Naive thymus-derived CD4-positive, alpha-beta T cell (primary cell): ENCODE data around the gene UBE2K. TPM values are rescaled to one million over a fixed set of nuclear protein-coding genes. Genes with fewer than 3 reads are reported as not detected.
A peak's percentile ranks its signal among the peaks of the same experiment; 100 is the strongest.

Experiments used
- ATAC-seq: fragments of 150-1000 bp; cut with Tn5 transposase; 2 replicates; pipeline ENCODE4 v1.10.0; 2021; ENCODE audit warnings: mild to moderate bottlenecking, moderate library complexity
- CTCF ChIA-PET: fragments of 350-600 bp; sonication (Branson Sonifier 250); formaldehyde crosslinking; loops from one replicate; lab custom pipeline; 2021; ENCODE audit warnings: antibody characterized with exemption; lab: Charles Lee
- POLR2A ChIA-PET: fragments of 350-600 bp; sonication (Branson Sonifier 250); formaldehyde crosslinking; loops from one replicate; lab custom pipeline; 2021; ENCODE audit warnings: antibody characterized with exemption, inconsistent platforms; lab: Charles Lee
- DNase-seq, 9 donors: peaks; one replicate each; pipeline versions ENCODE4 v3.0.0 to v3.0.0-alpha.2; 2020 to 2022; ENCODE audit warnings: mixed read lengths in 1 of 9
- H3K27ac ChIP-seq: one replicate; pipeline ENCODE4 v1.7.0; 2013; ENCODE audit warnings: mild to moderate bottlenecking, low read depth, low read length, moderate library complexity
- H3K27me3 ChIP-seq, 2 donors: one replicate each; pipeline ENCODE4 v1.7.0; 2013; ENCODE audit warnings: low read length in 2 of 2, mild to moderate bottlenecking in 2 of 2, moderate library complexity in 2 of 2; ENCODE audit not compliant: control insufficient read depth in 2 of 2, insufficient read depth in 2 of 2
- H3K36me3 ChIP-seq, 3 experiments: 1 replicate in 2 of 3; 2 replicates in 1 of 3; pipeline ENCODE4 v1.7.0; 2013; ENCODE audit warnings: low read length in 3 of 3, mild to moderate bottlenecking in 3 of 3, moderate library complexity in 1 of 3; ENCODE audit not compliant: insufficient read depth in 3 of 3, control insufficient read depth in 2 of 3
- H3K4me1 ChIP-seq, 2 donors: one replicate each; pipeline ENCODE4 v1.7.0; 2013; ENCODE audit warnings: low read length in 2 of 2, mild to moderate bottlenecking in 2 of 2, moderate library complexity in 1 of 2; ENCODE audit not compliant: control insufficient read depth in 2 of 2, insufficient read depth in 2 of 2
- H3K4me3 ChIP-seq: 2 replicates; pipeline ENCODE4 v1.7.0; 2013; ENCODE audit warnings: mild to moderate bottlenecking, low read length
- H3K9me3 ChIP-seq, 3 experiments: 1 replicate in 2 of 3; 2 replicates in 1 of 3; pipeline ENCODE4 v1.7.0; 2013; ENCODE audit warnings: low read length in 3 of 3; ENCODE audit not compliant: control insufficient read depth in 2 of 3
- H3K27ac Mint-ChIP-seq, 9 donors: one replicate each; pipeline ENCODE4 v1.8.0; 2020 to 2022; ENCODE audit warnings: mixed read lengths in 9 of 9, mild to moderate bottlenecking in 8 of 9, moderate library complexity in 5 of 9, inconsistent platforms in 2 of 9
- H3K27me3 Mint-ChIP-seq, 5 donors: one replicate each; pipeline ENCODE4 v1.8.0; 2021 to 2022; ENCODE audit warnings: mixed read lengths in 5 of 5, mild to moderate bottlenecking in 1 of 5
- H3K36me3 Mint-ChIP-seq, 5 donors: one replicate each; pipeline ENCODE4 v1.8.0; 2020 to 2022; ENCODE audit warnings: mixed read lengths in 5 of 5, mild to moderate bottlenecking in 3 of 5, inconsistent platforms in 1 of 5
- H3K4me1 Mint-ChIP-seq, 7 donors: one replicate each; pipeline ENCODE4 v1.8.0; 2020 to 2022; ENCODE audit warnings: mixed read lengths in 7 of 7, mild to moderate bottlenecking in 3 of 7, inconsistent platforms in 1 of 7
- H3K4me3 Mint-ChIP-seq, 10 donors: one replicate each; pipeline ENCODE4 v1.8.0; 2020 to 2022; ENCODE audit warnings: mild to moderate bottlenecking in 10 of 10, mixed read lengths in 10 of 10, moderate library complexity in 6 of 10, inconsistent platforms in 2 of 10
- H3K9me3 Mint-ChIP-seq, 11 donors: one replicate each; pipeline ENCODE4 v1.8.0; 2020 to 2022; ENCODE audit warnings: mixed read lengths in 11 of 11, mild to moderate bottlenecking in 4 of 11, inconsistent platforms in 1 of 11, moderate library complexity in 1 of 11
- intact Hi-C, 2 donors: fragments of 100-400 bp; cut with micrococcal nuclease; formaldehyde crosslinking; loops; one replicate each; pipeline ENCODE4 v1.15.1; 2023
- polyA plus RNA-seq, 2 donors: library from polyadenylated mRNA; unstranded; fragments of 300-500 nt; fragmentation: Illumina TruSeq; gene quantifications; one replicate each; pipeline ENCODE4 v1.2.3, GENCODE V29; 2021
- total RNA-seq, 6 experiments: library from RNA in 5 of 6; stranded (reverse) in 5 of 6; gene quantifications; 1 replicate in 5 of 6; 2 replicates in 1 of 6; pipeline ENCODE4 v1.2.3 and lab custom pipeline; 2021 to 2026

UBE2K gene
- total and polyA plus RNA-seq, 7 experiments from 2014 or later, result 31.1 to 85.0 (median 44.2) TPM

- Mint-ChIP-seq H3K9me3 (no peaks in the 10 kb centered on the region), H3K27me3 (no peaks in the 10 kb centered on the region), H3K27ac (peak overlapping the region in 3 of 9 donors; percentile 4 to 41 (median 28)), H3K36me3 (peaks cover 6 to 38% (median 18%) of the 10 kb centered on the region in 5 donors), H3K4me3 (no peak overlapping the region), H3K4me1 (peaks cover 6 to 19% (median 9%) of the 10 kb centered on the region in 7 donors)
- ChIA-PET CTCF (no interaction called here), POLR2A (interaction anchor here (0.6 kb wide), 1 partner anchor 32 kb away, joined by 4 read pairs; no protein-coding TSS in a partner anchor)
- Histone ChIP-seq H3K36me3 (peaks cover 0 to 22% (median 0%) of the 10 kb centered on the region in 3 experiments), H3K9me3 (no peaks in the 10 kb centered on the region), H3K4me3 (no peak overlapping the region), H3K27me3 (no peaks in the 10 kb centered on the region), H3K27ac (no peak overlapping the region), H3K4me1 (no peaks in the 10 kb centered on the region)
- DNase-seq, result no peak
- intact Hi-C loops, result loop anchor here in 1 of 2 donors (2.0 kb wide), 1 partner anchor 14 kb away; no protein-coding TSS in a partner anchor
- ATAC-seq, result no peak
Measured at GRCh38 chr4:39754309-39754708, 56.4 kb downstream of the UBE2K start.

- intact Hi-C loops, result loop anchor here in 1 of 2 donors (5.0 kb wide), 1 partner anchor 221 kb away; the partner anchor contains the start of gene PDS5A
- Mint-ChIP-seq H3K27me3 (no peaks in the 10 kb centered on the region), H3K9me3 (no peaks in the 10 kb centered on the region), H3K36me3 (peaks cover 6 to 48% (median 20%) of the 10 kb centered on the region in 5 donors), H3K4me3 (no peak overlapping the region), H3K4me1 (peaks cover 6 to 19% (median 9%) of the 10 kb centered on the region in 7 donors), H3K27ac (peak overlapping the region in 2 of 9 donors; percentile 7 to 66)
- H3K4me1 ChIP-seq, result no peaks in the 10 kb centered on the region
- no peak overlapping the region for H3K27ac ChIP-seq
- CTCF ChIA-PET, result no interaction called here
- no peaks in the 10 kb centered on the region for H3K9me3 ChIP-seq
- ATAC-seq (no peak), DNase-seq (no peak)
- peaks cover 0 to 27% (median 4%) of the 10 kb centered on the region in 3 experiments for H3K36me3 ChIP-seq
- H3K4me3 ChIP-seq, result no peak overlapping the region
- POLR2A ChIA-PET, result no interaction called here
- no peaks in the 10 kb centered on the region for H3K27me3 ChIP-seq
Measured at GRCh38 chr4:39756159-39756558, 58.2 kb downstream of the UBE2K start.

GRCh38 chr4:39758176-39758575 lies 60.2 kb downstream of the UBE2K start:
- Mint-ChIP-seq H3K4me1 (peaks cover 5 to 12% (median 8%) of the 10 kb centered on the region in 7 donors), H3K4me3 (no peak overlapping the region), H3K9me3 (no peaks in the 10 kb centered on the region), H3K36me3 (peaks cover 6 to 55% (median 25%) of the 10 kb centered on the region in 5 donors), H3K27me3 (no peaks in the 10 kb centered on the region), H3K27ac (peak overlapping the region in 1 of 9 donors; percentile 54)
- intact Hi-C loops, result loop anchor here in 1 of 2 donors (5.0 kb wide), 1 partner anchor 219 kb away; the partner anchor contains the start of gene PDS5A
- Histone ChIP-seq H3K36me3 (peaks cover 0 to 31% (median 4%) of the 10 kb centered on the region in 3 experiments), H3K9me3 (no peaks in the 10 kb centered on the region), H3K4me3 (no peak overlapping the region), H3K4me1 (no peaks in the 10 kb centered on the region), H3K27ac (no peak overlapping the region), H3K27me3 (no peaks in the 10 kb centered on the region)
- CTCF ChIA-PET, result no interaction called here
- DNase-seq (no peak), ATAC-seq (no peak)
- POLR2A ChIA-PET, result no interaction called here

DNA sequence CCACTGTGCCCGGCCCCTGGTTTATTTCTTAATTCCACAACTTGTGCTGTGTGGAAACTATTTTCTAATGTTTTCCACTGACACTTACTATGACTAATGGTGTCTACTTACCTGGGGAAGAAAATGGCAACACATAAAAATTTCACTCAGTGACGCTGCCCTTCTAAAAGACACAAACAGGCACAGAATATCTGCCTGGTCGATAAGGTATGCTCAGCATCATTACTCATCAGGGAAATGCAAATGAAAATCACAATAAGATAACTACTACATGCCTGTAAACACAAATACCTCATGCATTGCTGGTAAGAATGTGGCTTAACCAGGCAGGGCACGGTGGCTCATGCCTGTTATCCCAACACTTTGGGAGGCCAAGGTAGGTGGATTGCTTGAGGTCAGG lies 61.6 kb downstream of the UBE2K start:
- no peaks in the 10 kb centered on the region for H3K9me3 ChIP-seq
- Mint-ChIP-seq H3K4me1 (peaks cover 0 to 4% (median 0%) of the 10 kb centered on the region in 7 donors), H3K27ac (peak overlapping the region in 1 of 9 donors; percentile 30), H3K4me3 (no peak overlapping the region), H3K36me3 (peaks cover 6 to 48% (median 25%) of the 10 kb centered on the region in 5 donors), H3K9me3 (no peaks in the 10 kb centered on the region), H3K27me3 (no peaks in the 10 kb centered on the region)
- DNase-seq, result no peak
- no peak overlapping the region for H3K4me3 ChIP-seq
- intact Hi-C loops, result loop anchor here in 1 of 2 donors (5.0 kb wide), 1 partner anchor 218 kb away; the partner anchor contains the start of gene PDS5A
- POLR2A ChIA-PET, result no interaction called here
- no peaks in the 10 kb centered on the region for H3K27me3 ChIP-seq
- no peaks in the 10 kb centered on the region for H3K4me1 ChIP-seq
- H3K27ac ChIP-seq, result no peak overlapping the region
- CTCF ChIA-PET, result no interaction called here
- peaks cover 0 to 32% (median 4%) of the 10 kb centered on the region in 3 experiments for H3K36me3 ChIP-seq
- no peak for ATAC-seq

DNA sequence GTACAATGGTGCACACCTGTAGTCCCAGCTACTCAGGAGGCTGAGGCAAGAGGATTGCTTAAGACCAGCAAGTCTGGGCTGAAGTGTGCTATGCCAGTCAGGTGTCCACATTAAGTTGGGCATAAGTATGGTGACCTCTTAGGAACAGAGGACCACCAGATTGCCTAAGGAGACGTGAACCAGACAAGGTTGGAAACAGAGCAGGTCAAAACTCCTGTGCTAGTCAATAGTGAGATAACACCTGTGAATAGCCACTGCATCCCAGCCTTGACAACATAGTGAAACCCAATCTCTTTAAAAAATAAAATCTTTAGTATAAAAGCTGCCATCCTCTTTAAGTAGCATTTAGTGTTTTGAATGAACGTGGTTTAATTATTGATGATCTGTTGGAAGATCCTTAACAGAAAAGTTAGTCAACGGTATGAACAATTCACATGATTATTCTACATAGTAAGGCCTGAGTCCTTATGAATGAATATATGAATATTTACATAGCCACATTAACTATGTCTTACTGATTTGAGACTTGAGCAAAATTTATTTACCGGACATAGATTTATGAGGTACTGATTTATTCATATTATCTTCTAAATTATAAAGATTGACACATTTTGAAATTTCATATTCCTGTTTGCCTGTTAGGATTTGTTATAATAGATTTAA lies 63.2 kb downstream of the UBE2K start:
- intact Hi-C loops, result no loop called here
- H3K4me3 ChIP-seq, result no peak overlapping the region
- H3K4me3 Mint-ChIP-seq, result no peak overlapping the region
- no peaks in the 10 kb centered on the region for H3K4me1 ChIP-seq
- no peak overlapping the region for H3K27ac Mint-ChIP-seq
- DNase-seq, result no peak
- H3K27me3 Mint-ChIP-seq, result no peaks in the 10 kb centered on the region
- H3K9me3 Mint-ChIP-seq, result no peaks in the 10 kb centered on the region
- H3K9me3 ChIP-seq, result no peaks in the 10 kb centered on the region
- H3K27me3 ChIP-seq, result no peaks in the 10 kb centered on the region
- CTCF ChIA-PET, result no interaction called here
- peaks cover 0 to 40% (median 4%) of the 10 kb centered on the region in 3 experiments for H3K36me3 ChIP-seq
- POLR2A ChIA-PET, result no interaction called here
- peaks cover 0 to 2% (median 0%) of the 10 kb centered on the region in 7 donors for H3K4me1 Mint-ChIP-seq
- H3K36me3 Mint-ChIP-seq, result peaks cover 6 to 42% (median 20%) of the 10 kb centered on the region in 5 donors
- no peak for ATAC-seq
- H3K27ac ChIP-seq, result no peak overlapping the region

DNA sequence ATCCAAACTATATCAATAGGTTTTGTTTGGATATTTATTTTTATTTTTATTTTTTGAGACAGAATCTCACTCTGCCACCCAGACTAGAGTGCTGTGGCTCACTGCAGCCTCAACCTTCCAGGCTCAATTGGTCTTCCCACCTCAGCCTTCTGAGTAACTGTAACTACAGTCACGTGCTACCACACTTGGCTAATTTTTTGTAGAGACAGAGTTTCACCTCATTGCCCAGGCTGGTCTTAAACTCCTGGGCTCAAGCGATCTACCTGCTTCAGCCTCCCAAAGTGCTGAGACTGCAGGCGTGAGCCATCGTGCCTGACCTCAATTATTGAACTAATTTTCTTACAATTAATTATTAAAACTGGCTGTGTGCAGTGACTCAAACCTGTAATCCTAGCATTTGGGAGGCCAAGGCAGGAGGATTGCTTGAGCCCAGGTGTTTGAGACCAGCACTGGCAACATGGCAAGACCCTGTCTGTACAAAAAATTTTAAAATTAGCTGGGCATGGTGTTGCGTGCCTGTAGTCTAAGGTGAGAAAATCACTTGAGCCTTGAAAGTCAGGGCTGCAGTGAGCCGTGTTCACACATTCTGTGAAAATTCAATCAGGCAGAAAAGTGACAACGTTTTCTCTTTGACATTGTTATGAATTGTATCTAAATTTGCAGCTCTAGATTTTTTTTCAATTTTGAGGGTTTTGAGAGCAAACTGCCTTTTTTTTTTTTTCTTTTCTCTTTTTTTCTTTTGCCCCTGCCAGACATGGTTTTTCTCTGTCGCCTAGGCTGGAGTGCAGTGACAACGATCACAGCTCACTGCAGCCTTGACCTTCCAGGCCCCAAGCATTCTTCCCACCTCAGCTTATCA lies 66.0 kb downstream of the UBE2K start:
- Mint-ChIP-seq H3K4me1 (peaks cover 0 to 2% (median 0%) of the 10 kb centered on the region in 7 donors), H3K27ac (peak overlapping the region in 2 of 9 donors; percentile 33 to 56), H3K36me3 (peaks cover 0 to 33% (median 19%) of the 10 kb centered on the region in 5 donors), H3K9me3 (no peaks in the 10 kb centered on the region), H3K4me3 (no peak overlapping the region), H3K27me3 (no peaks in the 10 kb centered on the region)
- Histone ChIP-seq H3K9me3 (no peaks in the 10 kb centered on the region), H3K4me1 (no peaks in the 10 kb centered on the region), H3K27ac (no peak overlapping the region), H3K27me3 (no peaks in the 10 kb centered on the region), H3K36me3 (peaks cover 0 to 31% (median 4%) of the 10 kb centered on the region in 3 experiments), H3K4me3 (no peak overlapping the region)
- CTCF ChIA-PET, result interaction anchor here (0.6 kb wide), 1 partner anchor 94 kb away, joined by 3 read pairs; no protein-coding TSS in a partner anchor
- intact Hi-C loops, result no loop called here
- no peak for ATAC-seq
- no peak for DNase-seq
- POLR2A ChIA-PET, result no interaction called here
